ENCODE results near the gene MCM9.

- TF ChIP-seq, protein P1, sequence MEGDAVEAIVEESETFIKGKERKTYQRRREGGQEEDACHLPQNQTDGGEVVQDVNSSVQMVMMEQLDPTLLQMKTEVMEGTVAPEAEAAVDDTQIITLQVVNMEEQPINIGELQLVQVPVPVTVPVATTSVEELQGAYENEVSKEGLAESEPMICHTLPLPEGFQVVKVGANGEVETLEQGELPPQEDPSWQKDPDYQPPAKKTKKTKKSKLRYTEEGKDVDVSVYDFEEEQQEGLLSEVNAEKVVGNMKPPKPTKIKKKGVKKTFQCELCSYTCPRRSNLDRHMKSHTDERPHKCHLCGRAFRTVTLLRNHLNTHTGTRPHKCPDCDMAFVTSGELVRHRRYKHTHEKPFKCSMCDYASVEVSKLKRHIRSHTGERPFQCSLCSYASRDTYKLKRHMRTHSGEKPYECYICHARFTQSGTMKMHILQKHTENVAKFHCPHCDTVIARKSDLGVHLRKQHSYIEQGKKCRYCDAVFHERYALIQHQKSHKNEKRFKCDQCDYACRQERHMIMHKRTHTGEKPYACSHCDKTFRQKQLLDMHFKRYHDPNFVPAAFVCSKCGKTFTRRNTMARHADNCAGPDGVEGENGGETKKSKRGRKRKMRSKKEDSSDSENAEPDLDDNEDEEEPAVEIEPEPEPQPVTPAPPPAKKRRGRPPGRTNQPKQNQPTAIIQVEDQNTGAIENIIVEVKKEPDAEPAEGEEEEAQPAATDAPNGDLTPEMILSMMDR (IDR thresholded peaks at IDR 0.05; ENCODE audit: low read length), result no peak
- TF ChIP-seq EZH2 (IDR thresholded peaks at IDR 0.05; ENCODE audit: borderline replicate concordance, low read length), result no peak
These were observed 58.1 kb downstream of the MCM9 start for GRCh38 chr6:118876814-118877213.
